Measurements from ENCODE around the gene KRTAP20-4. TPM values are rescaled to one million over a fixed set of nuclear protein-coding genes. Genes with fewer than 3 reads are reported as not detected.

The KRTAP20-4 gene
- not detected for total RNA-seq

DNA sequence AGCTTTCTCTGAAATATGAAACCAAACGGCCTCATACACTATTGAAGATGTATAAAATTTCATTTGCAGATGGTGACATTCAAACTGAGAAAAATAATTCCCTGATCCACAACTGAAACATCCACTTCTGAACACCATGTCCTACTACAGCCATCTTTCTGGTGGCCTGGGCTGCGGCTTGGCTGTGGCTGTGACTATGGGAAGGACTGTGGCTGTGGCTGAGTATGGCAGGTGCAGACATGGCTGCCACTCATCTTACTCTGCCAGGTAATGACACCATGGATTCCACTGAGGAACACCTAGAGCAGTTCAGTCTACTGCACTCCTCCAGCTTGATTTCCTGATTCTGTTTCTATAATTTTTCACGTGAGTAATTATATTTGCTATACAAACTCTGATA is at the start of gene KRTAP20-4:
Gene KRTAP20-4, plus strand, starts transcription at position 106 of the 400 bp plus-strand sequence.
- WGBS, 2 donors, result 93 to 94% methylated on average over 3 of the region's 3 CpGs
- no peaks in the 10 kb centered on the region for H3K27me3 ChIP-seq
- no peak within 1 kb of the TSS for H3K27ac ChIP-seq
- intact Hi-C loops (cut with DNase I), result no loop called here
- TF ChIP-seq, protein P1, sequence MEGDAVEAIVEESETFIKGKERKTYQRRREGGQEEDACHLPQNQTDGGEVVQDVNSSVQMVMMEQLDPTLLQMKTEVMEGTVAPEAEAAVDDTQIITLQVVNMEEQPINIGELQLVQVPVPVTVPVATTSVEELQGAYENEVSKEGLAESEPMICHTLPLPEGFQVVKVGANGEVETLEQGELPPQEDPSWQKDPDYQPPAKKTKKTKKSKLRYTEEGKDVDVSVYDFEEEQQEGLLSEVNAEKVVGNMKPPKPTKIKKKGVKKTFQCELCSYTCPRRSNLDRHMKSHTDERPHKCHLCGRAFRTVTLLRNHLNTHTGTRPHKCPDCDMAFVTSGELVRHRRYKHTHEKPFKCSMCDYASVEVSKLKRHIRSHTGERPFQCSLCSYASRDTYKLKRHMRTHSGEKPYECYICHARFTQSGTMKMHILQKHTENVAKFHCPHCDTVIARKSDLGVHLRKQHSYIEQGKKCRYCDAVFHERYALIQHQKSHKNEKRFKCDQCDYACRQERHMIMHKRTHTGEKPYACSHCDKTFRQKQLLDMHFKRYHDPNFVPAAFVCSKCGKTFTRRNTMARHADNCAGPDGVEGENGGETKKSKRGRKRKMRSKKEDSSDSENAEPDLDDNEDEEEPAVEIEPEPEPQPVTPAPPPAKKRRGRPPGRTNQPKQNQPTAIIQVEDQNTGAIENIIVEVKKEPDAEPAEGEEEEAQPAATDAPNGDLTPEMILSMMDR (IDR thresholded peaks at IDR 0.05), result no peak
- TF ChIP-seq POLR2A (IDR thresholded peaks at IDR 0.05), result no peak
- no peaks in the 10 kb centered on the region for H3K36me3 ChIP-seq
- H3K4me1 ChIP-seq, result no peaks in the 10 kb centered on the region
- no peak for DNase-seq
- H3K9me3 ChIP-seq, result no peaks in the 10 kb centered on the region
- no peak within 1 kb of the TSS for H3K4me3 ChIP-seq (replicated peaks in 1 of 3)

DNA sequence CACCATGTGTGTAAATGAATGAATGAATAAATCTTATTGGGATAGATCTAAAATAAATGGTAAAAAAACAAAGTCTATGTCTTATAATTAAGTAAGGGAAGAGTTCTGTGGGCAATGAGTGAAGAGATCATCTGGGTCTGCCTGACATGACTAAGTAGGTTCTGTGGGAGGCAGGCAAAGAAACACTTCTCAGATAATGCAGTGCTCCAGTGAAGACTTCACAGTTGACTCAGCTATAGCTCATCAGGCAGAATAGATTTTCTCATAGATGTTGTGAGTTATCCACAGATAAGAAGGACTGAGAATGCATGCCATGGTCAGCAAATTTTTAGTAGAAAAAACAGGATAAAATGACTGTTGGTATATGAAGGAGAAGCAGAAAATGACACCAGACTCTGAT is 42.7 kb upstream of the KRTAP20-4 start:
- H3K4me3 ChIP-seq (replicated peaks in 1 of 3), result no peak overlapping the region

DNA sequence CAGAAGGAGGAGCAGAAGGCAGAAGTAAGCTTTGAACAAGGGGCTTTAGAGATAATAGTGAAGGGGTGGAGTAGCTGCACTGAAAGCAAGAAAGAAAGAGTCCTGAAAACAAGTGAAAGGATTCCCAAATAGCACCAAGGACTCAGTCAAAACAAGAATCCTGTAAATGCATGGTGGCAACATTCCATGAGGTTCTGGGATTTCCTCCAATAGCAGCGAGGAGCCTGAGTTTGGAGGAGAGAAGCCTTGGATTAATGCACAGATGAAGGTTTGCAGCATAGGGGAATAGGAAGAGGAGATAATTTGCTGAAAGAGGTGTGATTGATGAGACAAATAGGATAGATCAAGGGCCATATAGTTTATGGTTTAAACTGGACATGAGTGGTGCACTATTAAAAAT is 41.1 kb upstream of the KRTAP20-4 start:
- Histone ChIP-seq H3K9me3 (no peaks in the 10 kb centered on the region), H3K36me3 (no peaks in the 10 kb centered on the region), H3K27me3 (no peaks in the 10 kb centered on the region), H3K27ac (no peak overlapping the region), H3K4me1 (no peaks in the 10 kb centered on the region), H3K4me3 (replicated peaks in 1 of 3) (no peak overlapping the region)
- intact Hi-C loops (cut with DNase I), result no loop called here
- no peak for DNase-seq
- TF ChIP-seq, protein P1 (IDR thresholded peaks at IDR 0.05), result no peak
- TF ChIP-seq POLR2A (IDR thresholded peaks at IDR 0.05), result no peak
- 44 to 66% methylated on average over 1 of the region's 1 CpG for WGBS, 2 donors

More for the DNA sequence above, 42.7 kb upstream of the KRTAP20-4 start:
- Histone ChIP-seq H3K27ac (no peak overlapping the region), H3K36me3 (no peaks in the 10 kb centered on the region), H3K9me3 (no peaks in the 10 kb centered on the region), H3K27me3 (no peaks in the 10 kb centered on the region), H3K4me1 (no peaks in the 10 kb centered on the region)
- TF ChIP-seq, protein P1 (IDR thresholded peaks at IDR 0.05), result no peak
- TF ChIP-seq POLR2A (IDR thresholded peaks at IDR 0.05), result no peak
- intact Hi-C loops (cut with DNase I), result no loop called here
- DNase-seq, result no peak

DNA sequence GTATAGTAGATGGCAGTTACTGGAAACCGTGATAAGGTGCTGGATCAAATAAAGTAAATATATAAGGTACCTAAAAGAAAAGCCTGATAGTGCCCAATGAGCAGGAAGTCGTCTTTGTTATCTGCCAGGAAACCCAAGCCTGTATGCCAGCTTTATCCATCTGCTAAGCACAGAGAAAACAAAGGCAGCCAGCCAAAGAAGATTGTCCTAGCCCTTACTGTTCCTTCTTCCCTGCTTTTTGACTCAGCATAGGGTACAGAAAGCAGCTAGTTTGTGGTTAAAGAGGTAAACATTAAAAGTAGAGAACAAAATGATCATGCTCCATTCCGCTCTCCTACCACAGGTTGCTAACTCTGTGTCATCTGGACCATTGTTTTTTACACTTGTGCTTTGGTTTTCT is 40.3 kb upstream of the KRTAP20-4 start:
- H3K27ac ChIP-seq, result no peak overlapping the region
- no peaks in the 10 kb centered on the region for H3K4me1 ChIP-seq
- no peaks in the 10 kb centered on the region for H3K27me3 ChIP-seq
- no peaks in the 10 kb centered on the region for H3K9me3 ChIP-seq
- intact Hi-C loops (cut with DNase I), result no loop called here
- TF ChIP-seq, protein P1 (IDR thresholded peaks at IDR 0.05), result no peak
- no peak for TF ChIP-seq POLR2A (IDR thresholded peaks at IDR 0.05)
- WGBS, 2 donors, result 65 to 66% methylated on average over 3 of the region's 3 CpGs
- peak in 1 of 2 donors; percentile 15 for DNase-seq
- H3K36me3 ChIP-seq, result no peaks in the 10 kb centered on the region
- no peak overlapping the region for H3K4me3 ChIP-seq (replicated peaks in 1 of 3)

DNA sequence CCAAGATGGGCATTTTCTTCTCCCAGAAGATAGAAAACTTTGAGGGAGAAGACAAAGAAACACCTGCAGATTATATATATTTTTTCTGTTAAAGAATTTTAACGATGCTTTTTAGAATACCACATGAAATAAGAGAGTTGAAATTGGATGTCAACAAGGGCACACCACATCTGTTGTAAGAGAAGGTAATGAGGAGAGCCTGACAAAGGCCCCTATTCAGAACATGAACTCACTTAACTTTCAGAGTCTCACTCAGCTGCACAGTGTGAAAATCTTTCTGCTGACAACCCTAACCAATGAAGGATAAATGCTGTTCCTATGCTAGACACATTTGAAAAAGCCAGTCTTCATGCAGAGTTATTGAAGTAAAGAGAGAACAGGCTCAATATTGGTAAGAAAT is 37.6 kb upstream of the KRTAP20-4 start:
- intact Hi-C loops (cut with DNase I), result no loop called here
- TF ChIP-seq, protein P1 (IDR thresholded peaks at IDR 0.05), result no peak
- TF ChIP-seq POLR2A (IDR thresholded peaks at IDR 0.05), result no peak
- Histone ChIP-seq H3K4me1 (no peaks in the 10 kb centered on the region), H3K36me3 (no peaks in the 10 kb centered on the region), H3K9me3 (no peaks in the 10 kb centered on the region), H3K27ac (no peak overlapping the region), H3K27me3 (no peaks in the 10 kb centered on the region), H3K4me3 (replicated peaks in 1 of 3) (no peak overlapping the region)
- no peak for DNase-seq
- WGBS, 2 donors, result 70 to 79% methylated on average over 1 of the region's 1 CpG

Data from thyroid gland (tissue), 4 donors.